ENCODE results near the gene RIPOR3.
"Not testable (repeated sequence)": the region's sequence is repeated elsewhere in the genome, so short reads cannot be mapped to it uniquely, and the experiment has no call there.

RIPOR3 gene

GRCh38 chr20:50548396-50548795 lies 142.9 kb downstream of the RIPOR3 start:
- FAIRE-seq (no peak), DNase-seq (ENCODE audit: insufficient read length) (no peak)
- no peak for TF ChIP-seq POLR2A (IDR thresholded peaks at IDR 0.05; ENCODE audit: low read depth, low read length)
- TF ChIP-seq POLR2AphosphoS5 (IDR thresholded peaks at IDR 0.05; ENCODE audit: low read depth, low read length) = no peak
- no peak for TF ChIP-seq TAF1 (IDR thresholded peaks at IDR 0.05; ENCODE audit: borderline replicate concordance, low read depth, low read length)

GRCh38 chr20:50547964-50548363 lies 143.4 kb downstream of the RIPOR3 start:
- TF ChIP-seq TAF1 (IDR thresholded peaks at IDR 0.05; ENCODE audit: borderline replicate concordance, low read depth, low read length) (no peak), POLR2AphosphoS5 (IDR thresholded peaks at IDR 0.05; ENCODE audit: low read depth, low read length) (no peak), POLR2A (IDR thresholded peaks at IDR 0.05; ENCODE audit: low read depth, low read length) (no peak)
- FAIRE-seq (no peak), DNase-seq (ENCODE audit: insufficient read length) (no peak)

- TF ChIP-seq TAF1 (IDR thresholded peaks at IDR 0.05; ENCODE audit: borderline replicate concordance, low read depth, low read length) = no peak
- no peak for TF ChIP-seq POLR2A (IDR thresholded peaks at IDR 0.05; ENCODE audit: low read depth, low read length)
- no peak for TF ChIP-seq POLR2AphosphoS5 (IDR thresholded peaks at IDR 0.05; ENCODE audit: low read depth, low read length)
- FAIRE-seq (peak; percentile 46), DNase-seq (ENCODE audit: insufficient read length) (no peak)
These were observed 144.5 kb downstream of the RIPOR3 start for GRCh38 chr20:50546729-50547314.

- no peak for TF ChIP-seq POLR2AphosphoS5 (IDR thresholded peaks at IDR 0.05; ENCODE audit: low read depth, low read length)
- no peak for TF ChIP-seq POLR2A (IDR thresholded peaks at IDR 0.05; ENCODE audit: low read depth, low read length)
- no peak for TF ChIP-seq TAF1 (IDR thresholded peaks at IDR 0.05; ENCODE audit: borderline replicate concordance, low read depth, low read length)
- DNase-seq (ENCODE audit: insufficient read length) (no peak), FAIRE-seq (peak; percentile 71)
These were observed 146.2 kb downstream of the RIPOR3 start for GRCh38 chr20:50545126-50545525.

GRCh38 chr20:50543326-50543725 lies 148.0 kb downstream of the RIPOR3 start:
- FAIRE-seq = peak; percentile 67
- no peak for TF ChIP-seq TAF1 (IDR thresholded peaks at IDR 0.05; ENCODE audit: borderline replicate concordance, low read depth, low read length)
- TF ChIP-seq POLR2AphosphoS5 (IDR thresholded peaks at IDR 0.05; ENCODE audit: low read depth, low read length) = no peak
- no peak for TF ChIP-seq POLR2A (IDR thresholded peaks at IDR 0.05; ENCODE audit: low read depth, low read length)
- no peak for DNase-seq (ENCODE audit: insufficient read length)

- DNase-seq (ENCODE audit: insufficient read length) (no peak), FAIRE-seq (peak; percentile 89)
- no peak for TF ChIP-seq POLR2A (IDR thresholded peaks at IDR 0.05; ENCODE audit: low read depth, low read length)
- TF ChIP-seq TAF1 (IDR thresholded peaks at IDR 0.05; ENCODE audit: borderline replicate concordance, low read depth, low read length) = no peak
- 0 out of 2 replicates have a peak, but pooled peaks have one; percentile 22 for TF ChIP-seq POLR2AphosphoS5 (IDR thresholded peaks at IDR 0.05; ENCODE audit: low read depth, low read length)
These were observed 149.7 kb downstream of the RIPOR3 start for GRCh38 chr20:50541606-50542041.

- FAIRE-seq (peak; percentile 5), DNase-seq (ENCODE audit: insufficient read length) (no peak)
These were observed 150.4 kb downstream of the RIPOR3 start for GRCh38 chr20:50540620-50541605.

GRCh38 chr20:50539798-50540197 lies 151.5 kb downstream of the RIPOR3 start:
- DNase-seq (ENCODE audit: insufficient read length); FAIRE-seq: not testable (repeated sequence)

More at GRCh38 chr20:50540620-50541605, 150.4 kb downstream of the RIPOR3 start:
- no peak for TF ChIP-seq POLR2A (IDR thresholded peaks at IDR 0.05; ENCODE audit: low read depth, low read length)
- no peak for TF ChIP-seq TAF1 (IDR thresholded peaks at IDR 0.05; ENCODE audit: borderline replicate concordance, low read depth, low read length)
- no peak for TF ChIP-seq POLR2AphosphoS5 (IDR thresholded peaks at IDR 0.05; ENCODE audit: low read depth, low read length)

GRCh38 chr20:50538276-50538675 lies 153.1 kb downstream of the RIPOR3 start:
- FAIRE-seq (peak; percentile 9), DNase-seq (ENCODE audit: insufficient read length) (no peak)
- no peak for TF ChIP-seq TAF1 (IDR thresholded peaks at IDR 0.05; ENCODE audit: borderline replicate concordance, low read depth, low read length)
- TF ChIP-seq POLR2A (IDR thresholded peaks at IDR 0.05; ENCODE audit: low read depth, low read length) = no peak
- TF ChIP-seq POLR2AphosphoS5 (IDR thresholded peaks at IDR 0.05; ENCODE audit: low read depth, low read length) = no peak

- no peak for TF ChIP-seq TAF1 (IDR thresholded peaks at IDR 0.05; ENCODE audit: borderline replicate concordance, low read depth, low read length)
- TF ChIP-seq POLR2AphosphoS5 (IDR thresholded peaks at IDR 0.05; ENCODE audit: low read depth, low read length) = no peak
- no peak for TF ChIP-seq POLR2A (IDR thresholded peaks at IDR 0.05; ENCODE audit: low read depth, low read length)
- no peak for FAIRE-seq
- DNase-seq (ENCODE audit: insufficient read length) = no peak
These were observed 153.7 kb downstream of the RIPOR3 start for GRCh38 chr20:50537546-50538201.

GRCh38 chr20:50536333-50536732 lies 155.0 kb downstream of the RIPOR3 start:
- DNase-seq (ENCODE audit: insufficient read length) (no peak), FAIRE-seq (no peak)
- no peak for TF ChIP-seq TAF1 (IDR thresholded peaks at IDR 0.05; ENCODE audit: borderline replicate concordance, low read depth, low read length)
- TF ChIP-seq POLR2AphosphoS5 (IDR thresholded peaks at IDR 0.05; ENCODE audit: low read depth, low read length) = no peak
- no peak for TF ChIP-seq POLR2A (IDR thresholded peaks at IDR 0.05; ENCODE audit: low read depth, low read length)
